Inflammatory macrophage treated with lipopolysaccharide for 1 hour (primary cell): ENCODE results near the gene ZNF580.

Source experiments
- DNase-seq, 2 donors: peaks; one replicate each; pipeline ENCODE4 v3.0.0-alpha.2; 2020 to 2022

The ZNF580 gene

DNA sequence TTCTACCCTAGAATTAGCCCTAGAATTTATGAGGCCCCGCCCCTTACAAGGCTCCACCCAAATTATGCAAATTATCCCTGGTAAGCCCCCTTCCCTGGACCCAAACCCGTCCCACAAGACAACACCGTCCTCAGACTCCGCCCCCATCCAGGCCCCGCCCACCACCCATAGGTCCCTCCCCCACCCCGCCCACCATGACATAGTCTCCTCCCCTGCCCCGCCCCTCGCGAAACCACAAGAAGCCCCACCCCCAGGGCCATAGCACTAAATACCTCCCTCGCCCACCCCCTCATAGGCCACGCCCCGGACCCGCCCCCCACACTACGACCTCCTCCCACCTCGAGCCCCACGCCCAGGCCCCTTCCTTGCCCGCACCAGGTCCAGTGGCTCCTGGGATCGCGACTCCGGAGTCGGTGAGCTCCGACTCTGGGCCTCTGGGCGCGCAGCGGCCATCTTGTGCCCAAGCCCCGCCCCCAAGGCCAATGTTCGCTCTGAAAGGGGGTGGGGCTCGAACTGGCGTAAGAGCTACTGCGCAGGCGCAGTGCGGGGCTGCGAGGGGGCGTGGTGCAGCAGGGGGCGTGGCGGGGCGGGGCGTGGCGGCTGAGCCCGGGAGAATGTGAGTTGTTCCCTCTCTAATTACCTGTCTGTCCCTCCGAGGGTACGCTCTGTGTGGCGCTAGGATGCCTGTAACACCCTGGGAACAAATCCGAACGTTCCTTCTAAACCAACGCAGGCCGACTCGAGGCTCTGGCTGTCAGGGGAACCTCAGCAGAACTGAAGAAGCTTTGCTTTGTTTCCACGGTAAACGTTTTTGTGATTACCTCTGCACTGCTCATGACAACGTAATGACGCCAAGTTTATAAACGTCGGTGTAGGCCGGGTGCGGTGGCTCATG, 16.4 kb upstream of the ZNF580 start, which contains the start of gene ZNF784:
ZNF784 (minus strand) TSS at position 458 of the 895 bp plus-strand sequence; CDS start at position 453, 5 bp downstream.
- peak; percentile 82 to 98 for DNase-seq

DNA sequence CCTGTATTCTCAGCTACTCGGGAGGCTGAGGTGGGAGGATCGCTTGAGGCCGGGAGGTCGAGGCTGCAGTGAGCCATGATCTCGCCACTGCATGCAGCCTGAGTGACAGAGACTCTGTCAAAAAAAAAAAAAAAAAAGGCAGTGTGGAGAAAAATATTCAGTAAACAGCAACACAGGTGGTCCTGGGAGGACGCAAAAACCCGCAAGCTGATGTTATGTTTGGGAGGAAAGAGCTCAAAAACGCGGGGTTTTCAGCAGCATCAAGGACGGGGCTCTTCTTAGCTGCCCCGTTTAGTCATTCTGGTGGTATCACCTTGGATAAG, 15.8 kb upstream of the ZNF580 start:
- no peak for DNase-seq

DNA sequence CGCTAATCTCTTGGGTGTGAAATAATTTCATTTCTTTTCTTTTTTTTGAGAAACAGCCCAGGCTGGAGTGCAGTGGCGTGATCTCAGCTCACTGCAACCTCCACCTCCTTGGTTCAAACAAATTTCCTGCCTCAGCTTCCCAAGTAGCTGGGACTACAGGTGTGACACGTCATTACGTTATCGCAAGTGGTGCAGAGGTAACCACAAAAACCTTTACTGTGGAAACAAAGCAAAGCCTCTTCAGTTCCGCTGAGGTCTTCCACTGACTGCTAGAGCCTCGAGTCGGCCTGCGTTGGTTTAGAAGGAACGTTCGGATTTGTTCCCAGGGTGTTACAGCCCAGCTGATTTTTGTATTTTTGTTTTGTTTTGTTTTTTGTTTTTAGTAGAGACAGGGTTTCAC, 14.5 kb upstream of the ZNF580 start:
- no peak for DNase-seq

DNA sequence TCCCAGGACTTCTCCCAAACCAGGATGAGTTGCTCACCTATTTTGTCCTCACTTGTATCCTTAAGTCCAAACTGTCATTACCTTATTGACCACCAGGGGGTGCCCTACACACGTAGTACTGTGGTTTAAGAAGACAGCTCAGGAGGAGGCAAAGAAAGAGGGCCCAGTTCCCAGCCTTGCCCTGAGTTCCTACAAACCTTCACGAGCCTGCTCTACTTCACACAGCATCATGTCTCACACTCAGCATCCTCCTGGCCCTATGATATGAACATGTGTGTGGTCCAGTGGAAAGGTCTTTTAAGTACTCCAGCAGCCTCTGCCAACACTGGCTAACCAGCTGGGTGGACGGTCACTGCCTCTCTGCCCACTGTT, 8.4 kb upstream of the ZNF580 start:
- DNase-seq: peak; percentile 77 to 99

DNA sequence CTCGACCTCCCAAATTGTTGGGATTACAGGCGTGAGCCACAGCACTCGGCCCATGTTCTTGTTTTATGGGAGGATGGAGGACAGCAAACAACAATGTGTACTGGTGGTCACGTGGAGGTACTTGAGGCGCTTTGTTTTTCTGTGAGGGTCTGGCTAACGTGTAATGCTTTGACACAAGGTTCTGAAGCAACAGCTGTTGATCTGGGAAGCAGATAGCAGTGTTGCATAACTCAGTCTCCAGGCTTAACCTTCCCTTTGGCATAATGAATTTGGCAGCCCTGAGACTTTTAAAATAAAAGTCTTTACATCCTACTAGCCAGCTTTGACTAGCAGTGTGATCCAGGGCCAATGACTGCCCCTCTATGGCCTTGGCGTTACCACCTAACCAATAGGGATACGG, 6.9 kb upstream of the ZNF580 start:
- no peak for DNase-seq

DNA sequence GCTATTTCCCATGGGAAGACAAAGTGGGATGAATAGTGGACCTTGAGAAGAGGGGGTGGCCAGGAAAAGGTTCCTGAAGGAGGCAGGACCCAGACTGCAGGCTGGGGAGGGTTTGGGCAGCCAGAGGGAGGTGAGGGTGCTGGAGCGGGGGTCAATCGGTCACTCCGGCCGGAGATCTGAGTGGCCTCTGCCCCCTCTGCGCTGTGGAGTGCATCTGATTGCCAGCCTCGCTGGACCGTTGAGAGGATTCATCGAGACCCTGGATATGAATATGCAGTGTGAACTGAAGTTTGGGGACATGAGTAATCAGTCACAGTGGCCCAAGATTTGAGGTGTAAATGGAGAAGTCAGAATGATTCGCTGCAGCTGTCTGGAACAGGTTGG, 5.5 kb upstream of the ZNF580 start:
- DNase-seq: no peak

DNA sequence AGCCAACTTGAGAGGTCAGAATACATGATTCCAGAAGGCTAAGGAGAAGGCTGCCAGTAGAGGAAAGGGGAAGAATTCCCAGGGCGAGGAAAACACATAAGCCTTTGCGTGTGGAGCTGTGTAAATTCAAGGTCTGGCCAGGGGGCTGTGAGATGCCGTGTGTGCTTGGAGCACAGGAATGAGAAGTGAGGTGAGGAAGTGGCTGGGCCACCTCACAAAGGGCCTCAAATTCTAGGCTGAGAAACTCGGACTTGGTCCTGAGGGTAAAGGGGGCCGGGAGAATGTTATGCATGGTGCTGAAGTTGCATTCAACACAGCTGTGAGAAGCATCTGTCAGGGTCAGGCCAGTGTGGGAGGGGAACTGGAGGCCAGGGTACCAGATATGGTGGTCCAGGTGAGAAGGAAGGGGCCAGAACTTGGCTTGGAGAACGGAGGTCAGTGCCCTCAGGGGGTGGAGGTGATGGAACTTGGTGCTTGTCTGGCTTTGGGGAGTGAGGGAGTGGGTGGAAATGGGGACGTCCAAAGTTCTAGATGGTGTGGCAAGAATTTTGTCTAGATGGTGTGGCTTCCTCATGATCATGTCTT, 4.9 kb upstream of the ZNF580 start:
- DNase-seq: no peak

DNA sequence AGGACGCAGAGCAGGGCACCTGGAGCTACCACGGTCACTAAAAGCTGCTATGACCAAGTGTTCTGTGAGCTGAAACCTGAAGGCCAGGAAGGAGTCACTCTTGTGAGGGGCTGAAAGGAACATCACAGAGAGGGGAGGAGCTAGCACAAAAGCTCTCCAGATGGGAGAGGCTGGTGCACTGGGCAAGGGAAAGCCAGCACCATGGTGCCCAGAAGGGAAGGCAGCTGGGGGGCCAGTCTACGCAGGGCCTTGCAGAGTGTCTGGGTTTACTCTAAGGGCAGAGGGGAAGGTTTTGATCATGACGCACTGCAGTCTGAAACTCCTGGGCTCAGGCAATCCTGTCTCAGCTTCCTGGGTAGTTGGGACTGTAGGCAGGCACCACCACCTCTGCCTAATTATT, 4.1 kb upstream of the ZNF580 start:
- no peak for DNase-seq

DNA sequence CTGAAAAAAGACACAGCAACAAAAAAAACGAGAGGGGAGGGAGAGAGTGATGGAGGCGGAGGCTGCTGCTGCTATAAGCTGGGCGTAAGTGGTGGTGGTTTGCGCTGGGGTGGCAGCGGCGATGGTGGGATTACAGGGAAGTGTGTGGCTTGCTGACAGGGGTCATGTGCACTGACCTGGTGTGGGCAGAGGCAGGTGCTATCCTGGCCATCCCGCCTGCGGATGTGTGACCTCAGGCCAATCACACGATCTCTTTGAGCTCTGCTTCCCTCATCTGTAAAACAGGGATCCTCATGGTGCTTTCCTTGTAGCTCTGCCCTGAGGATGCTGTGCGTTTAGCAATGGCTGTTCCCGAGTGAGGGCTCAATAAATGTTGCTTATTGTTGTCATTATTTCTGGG, 3.3 kb upstream of the ZNF580 start:
- DNase-seq: no peak

DNA sequence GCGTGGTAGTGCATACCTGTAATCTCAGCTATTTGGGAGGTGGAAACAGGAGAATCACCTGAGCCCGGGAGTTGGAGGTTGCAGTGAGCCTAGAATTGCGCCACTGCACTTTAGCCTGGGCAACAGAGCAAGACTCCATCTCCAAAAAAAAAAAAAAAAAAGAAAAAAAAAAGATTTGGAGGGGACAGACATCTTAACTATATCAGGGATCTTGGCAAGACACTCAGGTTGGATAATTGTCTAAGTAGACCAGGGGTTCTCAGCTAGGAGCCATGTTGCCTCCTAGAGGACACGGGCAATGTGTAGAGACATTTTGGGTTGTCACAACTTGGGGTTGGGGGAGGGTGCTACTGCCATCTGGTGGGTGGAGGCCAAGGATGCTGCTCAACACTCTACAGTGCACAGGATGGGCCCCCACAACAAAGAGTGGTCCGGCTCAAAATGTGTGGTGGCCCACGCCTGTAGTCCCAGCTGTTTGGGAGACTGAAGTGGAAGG, 1.9 kb upstream of the ZNF580 start:
- peak; percentile 47 to 61 for DNase-seq

DNA sequence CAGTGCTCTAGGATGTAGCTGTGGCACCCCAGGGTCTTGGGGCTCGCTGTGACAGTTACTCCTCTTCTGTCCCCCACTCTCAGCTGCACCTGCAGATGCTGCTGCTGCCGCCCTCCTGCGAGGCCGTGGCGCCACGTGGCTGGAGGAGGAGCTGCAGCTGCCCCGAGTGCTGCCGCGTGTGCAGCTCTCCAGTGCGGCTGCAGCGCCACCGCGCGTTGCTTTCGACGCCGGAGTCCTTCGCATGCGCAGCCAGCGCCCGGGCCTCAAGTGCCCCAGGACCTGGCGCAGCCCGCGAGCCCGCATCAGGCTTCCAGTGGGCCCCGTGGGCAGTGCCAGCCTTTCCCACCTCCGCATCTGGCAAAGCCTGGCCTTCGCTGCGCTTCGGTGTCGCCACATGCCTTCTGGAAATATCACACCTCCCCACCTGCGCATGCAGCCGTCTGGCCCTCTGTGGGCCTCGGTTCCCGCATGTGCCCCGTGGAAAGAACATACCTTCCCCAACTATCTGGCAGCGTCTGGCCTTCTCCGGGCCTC, 692 bp upstream of the ZNF580 start:
- peak; percentile 42 to 47 for DNase-seq

DNA sequence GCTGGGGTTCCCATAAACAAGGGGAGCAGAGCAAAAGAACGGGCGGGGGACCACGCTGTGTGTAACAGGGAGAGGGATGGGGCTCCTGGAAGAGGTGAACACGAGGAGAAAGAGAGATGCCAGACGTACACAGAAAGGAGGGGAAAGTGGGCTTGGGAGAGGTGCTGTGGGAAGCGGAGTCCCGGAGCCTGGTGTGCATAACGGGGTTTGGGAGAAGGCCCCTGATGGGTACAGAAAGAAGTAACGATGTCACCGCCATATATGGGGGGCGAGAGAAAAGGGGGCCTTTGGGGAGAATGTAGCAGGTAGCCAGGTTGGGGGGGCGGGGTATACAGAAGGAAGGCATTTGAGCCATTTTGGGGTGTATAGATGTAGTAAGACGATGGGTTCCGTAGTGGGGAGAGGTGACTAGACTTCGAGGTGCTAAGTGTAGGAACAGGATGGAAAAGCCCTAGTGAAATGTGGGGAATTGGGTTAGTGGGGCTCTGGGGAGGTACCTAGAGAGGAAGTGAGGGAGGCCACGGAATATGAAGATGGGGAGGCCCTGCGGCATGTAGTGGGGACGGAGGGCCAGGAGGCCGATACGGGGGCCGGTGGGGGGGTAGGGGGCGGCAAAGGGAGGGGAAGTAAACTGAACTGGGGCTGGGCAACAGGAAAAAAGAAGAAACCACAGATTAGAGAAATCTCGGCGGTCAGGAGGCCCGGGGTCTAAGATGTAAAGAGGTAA, 787 bp downstream of the ZNF580 start:
- no peak for DNase-seq

DNA sequence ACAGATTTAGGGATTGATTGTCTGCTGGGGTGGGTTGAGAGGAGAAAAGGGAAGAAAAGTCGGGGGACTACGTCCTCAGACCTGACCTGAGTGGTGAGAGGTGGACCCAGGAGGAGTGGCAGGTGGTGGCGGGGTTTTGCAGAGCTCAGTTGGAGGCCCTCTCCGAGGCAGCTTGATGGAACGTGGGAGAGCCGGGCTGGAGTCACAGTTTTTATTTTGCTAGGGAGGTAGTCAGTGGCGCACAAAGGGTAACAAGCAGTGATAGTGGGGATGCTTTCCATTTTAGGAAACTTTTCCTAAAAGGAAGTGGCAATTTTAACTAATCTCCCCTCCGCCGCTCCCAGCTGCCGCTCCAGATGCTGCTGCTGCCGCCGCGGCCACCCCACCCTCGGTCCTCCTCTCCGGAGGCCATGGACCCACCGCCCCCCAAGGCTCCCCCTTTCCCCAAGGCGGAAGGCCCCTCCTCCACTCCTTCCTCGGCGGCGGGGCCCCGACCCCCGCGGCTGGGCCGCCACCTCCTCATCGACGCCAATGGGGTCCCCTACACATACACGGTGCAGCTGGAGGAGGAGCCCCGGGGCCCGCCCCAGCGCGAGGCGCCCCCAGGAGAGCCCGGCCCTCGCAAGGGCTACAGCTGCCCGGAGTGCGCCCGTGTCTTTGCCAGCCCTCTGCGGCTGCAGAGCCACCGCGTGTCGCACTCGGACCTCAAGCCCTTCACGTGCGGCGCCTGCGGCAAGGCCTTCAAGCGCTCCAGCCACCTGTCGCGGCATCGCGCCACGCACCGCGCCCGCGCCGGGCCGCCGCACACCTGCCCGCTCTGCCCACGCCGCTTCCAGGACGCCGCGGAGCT, 1.6 kb downstream of the ZNF580 start:
- DNase-seq: no peak

DNA sequence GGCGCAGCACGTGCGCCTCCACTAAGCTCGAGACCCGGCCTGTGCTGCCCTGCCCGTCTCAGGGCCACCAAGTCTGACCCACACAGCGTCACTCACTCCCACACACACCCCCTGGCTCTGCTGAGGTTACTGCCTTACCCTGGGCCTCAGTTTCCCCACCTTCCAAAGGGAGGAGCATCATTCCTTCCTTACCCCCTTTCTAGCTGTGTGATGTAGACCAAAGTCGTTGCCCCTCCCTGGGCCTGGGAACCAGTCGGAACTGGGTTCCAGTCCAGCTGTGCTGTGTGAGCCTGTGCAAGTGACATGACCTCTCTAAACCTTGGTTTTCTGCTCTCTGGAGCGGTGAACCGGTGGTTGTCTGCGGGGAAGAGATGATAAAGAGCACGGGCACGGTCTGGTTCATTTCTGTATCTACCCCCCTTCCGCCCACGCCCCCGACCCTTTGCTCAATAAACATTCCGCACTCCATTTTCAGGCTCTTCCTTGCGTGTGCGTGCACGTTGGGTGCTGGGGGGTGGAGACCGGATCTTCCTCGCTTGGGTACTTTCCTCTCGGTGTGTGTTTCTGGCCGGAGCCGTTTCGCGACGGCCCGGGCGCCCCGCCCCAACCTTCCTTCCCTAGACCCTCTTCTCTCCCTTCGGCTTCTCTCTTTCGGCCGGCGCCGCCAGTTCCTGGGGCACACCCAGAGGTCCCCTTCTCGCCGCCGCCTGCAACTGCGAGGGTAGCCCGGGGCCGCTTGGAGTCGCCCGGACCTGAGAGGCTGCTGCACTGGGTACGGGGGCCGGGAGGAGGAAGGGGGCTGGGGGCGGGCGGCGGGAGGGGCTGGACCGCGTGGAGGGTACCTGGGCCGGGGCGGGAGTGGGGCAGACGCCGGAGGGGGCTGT, 2.4 kb downstream of the ZNF580 start, which contains the start of gene ZNF581:
ZNF581 (plus strand) TSS at position 647 of the 884 bp plus-strand sequence. CDS start 923 bp downstream, outside the sequence.
- DNase-seq: peak; percentile 57 to 87

DNA sequence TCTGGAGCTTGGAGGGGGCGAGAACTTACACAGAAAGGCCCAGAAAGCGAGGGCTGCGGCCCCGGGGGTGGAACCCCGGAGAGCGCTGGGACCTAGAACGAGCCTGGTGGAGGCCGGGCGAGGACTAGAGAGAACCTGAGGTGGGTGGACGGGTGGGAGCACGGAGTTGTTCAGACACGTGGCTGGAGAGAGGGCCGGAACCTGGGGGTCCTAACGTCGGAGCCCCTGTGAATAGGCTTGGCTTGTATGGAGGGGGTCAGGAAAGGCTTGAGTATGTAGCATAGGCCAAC, 3.0 kb downstream of the ZNF580 start:
- DNase-seq: no peak

DNA sequence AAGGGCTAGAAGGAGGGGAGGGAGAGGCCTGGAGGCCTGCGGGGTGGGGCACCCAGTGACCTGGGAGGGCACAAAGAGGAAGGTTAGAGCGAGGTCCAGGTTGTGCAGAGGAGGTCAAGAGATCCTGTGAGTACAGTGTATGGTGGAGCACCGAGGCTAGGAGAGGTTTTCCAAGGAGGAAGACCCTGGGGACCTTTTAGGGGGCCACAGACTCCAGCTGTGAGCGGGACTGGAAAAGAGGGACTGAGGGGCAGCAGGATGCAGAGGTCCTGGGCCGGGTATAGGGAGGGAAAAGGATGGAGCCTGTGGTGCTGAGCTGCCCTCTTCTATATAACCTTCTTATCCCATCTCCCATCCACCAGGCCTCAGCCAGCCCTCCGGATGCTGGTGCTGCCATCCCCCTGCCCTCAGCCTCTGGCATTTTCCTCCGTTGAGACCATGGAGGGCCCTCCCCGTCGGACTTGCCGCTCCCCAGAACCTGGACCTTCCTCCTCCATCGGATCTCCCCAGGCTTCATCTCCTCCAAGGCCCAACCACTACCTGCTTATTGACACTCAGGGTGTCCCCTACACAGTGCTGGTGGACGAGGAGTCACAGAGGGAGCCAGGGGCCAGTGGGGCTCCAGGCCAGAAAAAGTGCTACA, 3.5 kb downstream of the ZNF580 start:
- DNase-seq: no peak

DNA sequence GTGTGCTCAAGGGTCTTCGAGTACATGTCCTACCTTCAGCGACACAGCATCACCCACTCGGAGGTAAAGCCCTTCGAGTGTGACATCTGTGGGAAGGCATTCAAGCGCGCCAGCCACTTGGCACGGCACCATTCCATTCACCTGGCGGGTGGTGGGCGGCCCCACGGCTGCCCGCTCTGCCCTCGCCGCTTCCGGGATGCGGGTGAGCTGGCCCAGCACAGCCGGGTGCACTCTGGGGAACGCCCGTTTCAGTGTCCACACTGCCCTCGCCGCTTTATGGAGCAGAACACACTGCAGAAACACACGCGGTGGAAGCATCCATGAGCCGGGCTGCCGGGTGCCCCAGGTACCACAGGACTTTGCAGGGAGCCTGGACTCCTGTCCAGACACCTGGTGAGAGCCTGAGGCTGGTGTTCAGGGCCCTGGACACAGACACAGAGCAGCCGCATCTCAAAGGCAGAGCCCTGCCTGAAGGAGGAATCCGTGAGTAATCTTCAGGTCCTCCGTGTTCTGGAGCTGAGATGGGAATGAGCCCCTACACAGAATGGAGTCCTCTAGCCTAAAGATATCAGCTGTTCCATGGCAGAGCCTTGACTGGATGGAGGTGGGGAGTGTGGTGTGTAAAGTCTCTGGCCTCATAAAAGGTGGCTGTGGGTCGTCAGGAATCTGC, 4.2 kb downstream of the ZNF580 start:
- no peak for DNase-seq

DNA sequence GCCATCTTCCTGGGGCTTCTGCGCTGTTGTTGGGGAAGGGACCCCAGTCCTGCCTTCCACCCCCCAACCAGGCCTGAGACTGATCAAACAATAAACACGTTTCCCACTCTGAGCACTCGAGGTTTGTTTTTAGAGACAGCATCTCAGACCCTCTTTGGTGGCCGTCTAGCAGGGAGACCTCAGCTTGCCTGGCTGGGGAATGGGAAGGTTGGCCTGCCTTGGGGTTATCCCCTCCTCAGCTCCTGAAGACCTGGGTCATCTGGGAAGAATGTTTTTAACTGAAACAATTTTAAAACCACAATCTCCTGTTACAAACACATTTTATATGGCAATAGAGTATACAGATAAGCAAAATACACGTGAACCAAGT, 4.7 kb downstream of the ZNF580 start:
- DNase-seq: no peak

DNA sequence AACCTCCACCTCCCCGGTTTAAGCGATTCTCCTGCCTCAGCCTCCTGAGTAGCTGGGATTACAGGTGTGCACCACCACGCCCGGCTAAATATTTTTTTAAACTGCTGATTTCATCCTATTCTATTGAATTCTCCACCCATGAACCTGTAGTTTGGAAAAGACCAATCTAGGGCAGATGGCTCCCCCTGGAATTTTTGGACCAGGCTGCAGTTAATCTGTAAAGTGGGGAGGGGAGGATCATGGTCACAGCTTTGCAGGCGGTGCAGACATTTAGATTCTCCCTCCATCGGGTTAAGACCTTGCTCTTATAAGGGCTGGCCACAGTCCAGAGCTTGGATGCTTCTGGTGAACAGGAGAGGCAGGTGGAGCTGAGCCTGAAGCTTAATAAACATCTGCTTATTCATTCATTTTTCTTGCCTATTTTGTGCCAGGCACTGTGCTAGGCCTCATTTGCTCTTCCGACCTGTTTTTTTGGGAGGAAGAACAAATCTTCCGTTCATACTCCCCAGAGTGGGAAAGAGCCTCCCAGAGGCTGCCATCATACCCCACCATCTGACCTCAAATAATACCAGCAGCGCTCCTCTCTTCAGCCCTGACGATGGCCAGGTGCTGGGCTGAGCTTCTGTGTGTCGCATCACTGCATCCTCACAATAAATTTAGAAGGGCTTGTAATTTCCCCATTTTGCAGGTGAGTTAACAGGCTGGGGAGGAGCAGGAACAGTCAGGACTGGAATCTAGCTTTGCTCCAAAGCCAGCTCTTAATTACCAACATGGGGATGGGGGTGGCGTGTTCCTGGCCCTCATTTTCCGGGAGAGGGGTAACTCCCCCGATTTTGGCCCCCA, 6.3 kb downstream of the ZNF580 start:
- DNase-seq: no peak
